K562 (cell line): ENCODE measurements around the gene ZNF440. TPM values are rescaled to one million over a fixed set of nuclear protein-coding genes. Genes with fewer than 3 reads are reported as not detected.
"Not testable (repeated sequence)": the region's sequence is repeated elsewhere in the genome, so short reads cannot be mapped to it uniquely, and the experiment has no call there.

Experiments used
- ATAC-seq: fragments of 200-7000 bp; cut with Tn5 transposase; 3 replicates; pipeline ENCODE4 v1.9.1; 2020; ENCODE audit warnings: moderate library complexity
- BruUV-seq: library from RNA; stranded (reverse); fragments of 400-500 nt; replicated peaks from 2 replicates; lab custom pipeline; 2021; lab: Mats Ljungman, UMichigan
- CTCF ChIA-PET: fragments of 300-600 bp; formaldehyde crosslinking; extraction: SDS; loops from one replicate; lab custom pipeline; 2021; ENCODE audit warnings: low intra/inter-chr PET ratio; lab: Yijun Ruan, JAX
- POLR2A ChIA-PET: fragments of 300-600, 350-650 bp; sonication (Branson Sonifier 250); formaldehyde crosslinking; extraction: SDS; loops from one replicate; lab custom pipeline; 2021; ENCODE audit warnings: antibody characterized with exemption, inconsistent platforms; lab: Yijun Ruan, JAX
- DNase-seq, 4 experiments: peaks; one replicate each; pipeline versions ENCODE4 v3.0.0 to v3.0.0-alpha.2; 2011 to 2018; ENCODE audit warnings: low spot score in 3 of 4, mixed read lengths in 3 of 4; ENCODE audit errors: extremely low read depth in 1 of 4
- FAIRE-seq: peaks from 2 replicates; lab custom pipeline; 2011; peaks lifted over from hg19 to GRCh38; lab: Jason Lieb, UNC
- H2AFZ ChIP-seq: 2 replicates; pipeline ENCODE4 v1.6.0; 2011; ENCODE audit warnings: low read depth, low read length, control low read depth, inconsistent platforms
- H3K27ac ChIP-seq: fragments of 200-600 bp; 3 replicates; pipeline ENCODE4 v1.8.0; 2011; ENCODE audit warnings: low read depth, mild to moderate bottlenecking, control low read depth, inconsistent platforms, low read length, moderate library complexity, mixed read lengths; ENCODE audit errors: extremely low read depth
- H3K27me3 ChIP-seq, 2 experiments: fragments of 300-600 bp in 1 of 2; 2 replicates in 1 of 2; 3 replicates in 1 of 2; pipeline versions ENCODE4 v1.6.0 to v1.8.0; 2011; ENCODE audit warnings: inconsistent platforms in 2 of 2, low read length in 2 of 2, mild to moderate bottlenecking in 1 of 2, mixed read lengths in 1 of 2, moderate library complexity in 1 of 2; ENCODE audit not compliant: control insufficient read depth in 2 of 2, insufficient read depth in 2 of 2
- H3K36me3 ChIP-seq: fragments of 300-600 bp; 3 replicates; pipeline ENCODE4 v1.8.0; 2011; ENCODE audit warnings: mild to moderate bottlenecking, low read length, inconsistent platforms; ENCODE audit not compliant: control insufficient read depth, insufficient read depth
- H3K4me1 ChIP-seq, 2 experiments: fragments of 200-600 bp in 1 of 2; replicated peaks in 1 of 2; 2 replicates in 1 of 2; 3 replicates in 1 of 2; pipeline versions ENCODE4 v1.5.1 to v1.8.0; 2011; ENCODE audit warnings: inconsistent platforms in 2 of 2, low read length in 2 of 2, mild to moderate bottlenecking in 1 of 2, mixed read lengths in 1 of 2, moderate library complexity in 1 of 2; ENCODE audit not compliant: control insufficient read depth in 2 of 2, insufficient read depth in 2 of 2
- H3K4me2 ChIP-seq: 2 replicates; pipeline ENCODE4 v1.6.1; 2011; ENCODE audit warnings: low read length, control low read depth, inconsistent platforms, mixed read lengths; ENCODE audit not compliant: insufficient read depth
- H3K4me3 ChIP-seq: fragments of 200-600 bp; sonication (generic), shearing (Covaris generic); 2 replicates; pipeline ENCODE4 v1.5.1; 2016; ENCODE audit warnings: control low read depth, inconsistent platforms
- H3K79me2 ChIP-seq: fragments of 200-600 bp; 3 replicates; pipeline ENCODE4 v1.8.0; 2011; ENCODE audit warnings: low read length, inconsistent platforms; ENCODE audit not compliant: control insufficient read depth, insufficient read depth
- H3K9ac ChIP-seq, 2 experiments: 2 replicates each; pipeline versions ENCODE4 v1.6.0 to v1.6.1; 2011; ENCODE audit warnings: low read depth in 2 of 2, low read length in 2 of 2, control low read depth in 1 of 2, inconsistent platforms in 1 of 2, mild to moderate bottlenecking in 1 of 2, mixed read lengths in 1 of 2; ENCODE audit not compliant: insufficient read depth in 1 of 2
- H3K9me1 ChIP-seq: one replicate; pipeline ENCODE4 v1.6.0; 2011; ENCODE audit warnings: inconsistent platforms, mild to moderate bottlenecking, low read length, moderate library complexity; ENCODE audit not compliant: control insufficient read depth, insufficient read depth
- H3K9me3 ChIP-seq: replicated peaks from 2 replicates; pipeline ENCODE4 v1.5.1; 2011; ENCODE audit warnings: low read depth, low read length, inconsistent platforms; ENCODE audit not compliant: control insufficient read depth, insufficient read depth
- H4K20me1 ChIP-seq: replicated peaks from 2 replicates; pipeline ENCODE4 v1.6.1; 2011; ENCODE audit warnings: low read length, inconsistent platforms, mixed read lengths; ENCODE audit not compliant: control insufficient read depth, insufficient read depth
- CAMTA2 ChIP-seq: fragments of 250-450 bp; sonication (Bioruptor Pico); conservative IDR thresholded peaks from 2 replicates; pipeline ENCODE4 v1.5.1; 2022
- WGBS: fragments of 100-300 bp; shearing (Covaris generic); methylation state at CpG from one replicate; pipeline ENCODE4 v1.1.6; 2016; ENCODE audit warnings: low coverage, mixed read lengths; ENCODE audit not compliant: insufficient coverage; ENCODE audit errors: missing lambda C conversion rate; 5-methylcytosine and 5-hydroxymethylcytosine counted together
- in situ Hi-C: fragments of 300-500 bp; cut with MboI; formaldehyde crosslinking; loops from 4 replicates; pipeline ENCODE4 v1.15.0; 2018; ENCODE audit warnings: inconsistent platforms, mixed read lengths
- intact Hi-C: fragments of 100-400 bp; cut with micrococcal nuclease; formaldehyde crosslinking; loops from 2 replicates; pipeline ENCODE4 v1.14.2; 2022
- polyA plus RNA-seq, 8 experiments: library from polyadenylated mRNA; depleted of rRNA in 4 of 8; stranded (reverse) in 5 of 8; unstranded in 3 of 8; fragments of >200 nt; fragmentation: Nextera tagmentation in 2 of 8; fragmentation: Illumina TruSeq in 1 of 8; extraction: Ambion mirVana in 2 of 8; extraction: Trizol in 1 of 8; gene quantifications; 2 replicates each; pipeline versions ENCODE4 v1.2.1 to v1.2.3, GENCODE V29; 2011 to 2014; ENCODE audit warnings: inconsistent platforms in 1 of 8, missing spikeins in 1 of 8
- total RNA-seq, 7 experiments: library from RNA; depleted of rRNA in 6 of 7; stranded (reverse); fragments of >200 nt in 6 of 7; fragmentation: Illumina TruSeq in 2 of 7; extraction: Trizol in 2 of 7; gene quantifications; 2 replicates each; pipeline versions ENCODE4 v1.2.1 to v1.2.3, GENCODE V29; 2011 to 2021; ENCODE audit warnings: low replicate concordance in 1 of 7

ZNF440 gene
- total and polyA plus RNA-seq, 9 of the 15 experiments (the other 6 are each of a cell fraction or from before 2014, with no cell fraction given), result 5.9 to 32.6 (median 13.4) TPM

DNA sequence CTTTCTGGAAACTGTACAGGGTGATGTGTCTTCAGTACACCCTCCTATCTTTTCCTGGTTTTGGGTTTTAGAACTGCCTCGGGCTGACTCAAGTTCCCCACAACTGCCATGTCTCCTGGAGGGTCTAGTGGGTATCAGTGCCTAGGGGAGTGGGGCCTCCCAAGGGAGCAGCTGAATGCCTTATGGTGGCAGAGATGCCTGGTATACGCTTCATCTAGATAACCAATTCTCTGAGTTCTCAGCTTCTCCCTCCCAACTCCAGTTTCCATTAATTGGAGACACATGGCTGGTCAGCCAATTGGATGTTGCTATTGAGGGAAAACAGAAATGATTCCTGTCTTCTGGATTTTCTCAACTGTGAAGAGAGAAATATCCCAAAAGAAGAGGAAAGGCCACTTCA lies 47.2 kb downstream of the ZNF440 start:
- WGBS, result 0% methylated on average over 2 of the region's 2 CpGs
- H3K9me3 ChIP-seq, result no peaks in the 10 kb centered on the region
- H3K4me3 ChIP-seq, result no peak overlapping the region
- TF ChIP-seq CAMTA2 (CRISPR knock-in tag), result no peak
- TF ChIP-seq, all 486 proteins: peak for 0
- no peak overlapping the region for H3K9ac ChIP-seq
- intact Hi-C loops, result no loop called here
- in situ Hi-C loops, result no loop called here
- H3K36me3 ChIP-seq, result no peaks in the 10 kb centered on the region
- no peak overlapping the region for H3K4me2 ChIP-seq
- no peaks in the 10 kb centered on the region for H4K20me1 ChIP-seq
- no TSS peak for BruUV-seq
- ATAC-seq, result no peak
- ChIA-PET CTCF (no interaction called here), POLR2A (interaction anchor here (0.5 to 0.7 kb wide), 2 partner anchors 46 to 504 kb away, joined by 3 read pairs; no protein-coding TSS in a partner anchor)
- no peaks in the 10 kb centered on the region for H3K79me2 ChIP-seq
- H3K9me1 ChIP-seq, result no peaks in the 10 kb centered on the region
- no peak overlapping the region for H2AFZ ChIP-seq
- H3K27ac ChIP-seq, result no peak overlapping the region
- H3K27me3 ChIP-seq, result peaks cover 5 to 15% of the 10 kb centered on the region in 2 experiments
- H3K4me1 ChIP-seq, result no peaks in the 10 kb centered on the region
- DNase-seq, result peak in 1 of 4 experiments; percentile 8
- FAIRE-seq, result no peak

DNA sequence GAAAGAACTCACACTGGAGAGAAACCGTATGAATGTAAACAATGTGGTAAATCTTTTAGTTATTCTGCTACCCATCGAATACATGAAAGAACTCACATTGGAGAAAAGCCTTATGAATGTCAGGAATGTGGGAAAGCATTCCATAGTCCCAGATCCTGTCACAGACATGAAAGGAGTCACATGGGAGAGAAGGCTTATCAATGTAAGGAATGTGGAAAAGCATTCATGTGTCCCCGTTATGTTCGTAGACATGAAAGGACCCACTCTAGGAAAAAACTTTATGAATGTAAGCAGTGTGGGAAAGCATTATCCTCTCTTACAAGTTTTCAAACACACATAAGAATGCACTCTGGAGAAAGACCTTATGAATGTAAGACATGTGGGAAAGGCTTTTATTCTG lies 53.7 kb downstream of the ZNF440 start:
- BruUV-seq, result not testable (repeated sequence)
- 4% methylated on average over 4 of the region's 4 CpGs for WGBS

More for the DNA sequence above, 53.7 kb downstream of the ZNF440 start:
- ATAC-seq, in situ Hi-C loops, H3K4me2 ChIP-seq, H3K9me3 ChIP-seq, H3K27me3 ChIP-seq, CTCF ChIA-PET, POLR2A ChIA-PET, H3K4me1 ChIP-seq, H4K20me1 ChIP-seq, H3K9me1 ChIP-seq, H3K4me3 ChIP-seq, intact Hi-C loops, H3K36me3 ChIP-seq, H3K27ac ChIP-seq, DNase-seq, FAIRE-seq, H3K79me2 ChIP-seq, H3K9ac ChIP-seq, H2AFZ ChIP-seq: not testable (repeated sequence)
